PC-3 (cell line): ENCODE results near the gene TYW3.

Source experiments
- CTCF ChIP-seq: fragments of 300-600 bp; sonication (generic); conservative IDR thresholded peaks from 2 replicates; pipeline ENCODE4 v1.5.1; 2017; ENCODE audit warnings: antibody characterized with exemption, low read depth, mild to moderate bottlenecking, low read length
- EZH2 ChIP-seq: fragments of 300-600 bp; sonication (generic); IDR thresholded peaks from one replicate; pipeline ENCODE4 v1.6.1; 2017; ENCODE audit warnings: antibody characterized with exemption, mild to moderate bottlenecking, low read length; ENCODE audit not compliant: unreplicated experiment
- EZH2phosphoT487 ChIP-seq: fragments of 300-600 bp; sonication (generic); IDR thresholded peaks from 2 replicates; pipeline ENCODE4 v1.6.1; 2018; ENCODE audit warnings: mild to moderate bottlenecking, antibody characterized with exemption, low read length, borderline replicate concordance

- TF ChIP-seq CTCF (no peak), EZH2 (no peak), EZH2phosphoT487 (no peak)
Observed at GRCh38 chr1:74773582-74773981, 40.6 kb downstream of the TYW3 start.
